Thymus (tissue), 11 donors: ENCODE results near the gene TLCD5. TPM values are rescaled to one million over a fixed set of nuclear protein-coding genes. Genes with fewer than 3 reads are reported as not detected.

Experiments used
- DNase-seq, 9 donors: peaks; one replicate each; pipeline ENCODE4 v3.0.0-alpha.2; 2013; ENCODE audit warnings: low spot score in 9 of 9, low read depth in 6 of 9, missing footprints in 1 of 9
- H3K27ac ChIP-seq, 2 donors: one replicate each; pipeline ENCODE4 v1.5.1; 2013; ENCODE audit warnings: control low read depth in 1 of 2, low read depth in 1 of 2, low read length in 1 of 2, mild to moderate bottlenecking in 1 of 2, moderate library complexity in 1 of 2
- H3K27me3 ChIP-seq, 2 donors: one replicate each; pipeline ENCODE4 v1.5.1; 2013; ENCODE audit warnings: low read length in 1 of 2; ENCODE audit not compliant: control insufficient read depth in 2 of 2, insufficient read depth in 1 of 2
- H3K36me3 ChIP-seq, 2 donors: one replicate each; pipeline ENCODE4 v1.5.1; 2013; ENCODE audit warnings: low read length in 1 of 2, mild to moderate bottlenecking in 1 of 2, moderate library complexity in 1 of 2; ENCODE audit not compliant: control insufficient read depth in 2 of 2, insufficient read depth in 2 of 2
- H3K4me1 ChIP-seq, 2 donors: one replicate each; pipeline ENCODE4 v1.5.1; 2013; ENCODE audit warnings: low read length in 2 of 2; ENCODE audit not compliant: control insufficient read depth in 2 of 2, insufficient read depth in 2 of 2
- H3K4me3 ChIP-seq, 2 donors: one replicate each; pipeline ENCODE4 v1.5.1; 2013; ENCODE audit warnings: low read length in 2 of 2, control low read depth in 1 of 2, mild to moderate bottlenecking in 1 of 2
- H3K9me3 ChIP-seq, 2 donors: one replicate each; pipeline ENCODE4 v1.5.1; 2013; ENCODE audit warnings: low read length in 1 of 2, mild to moderate bottlenecking in 1 of 2; ENCODE audit not compliant: control insufficient read depth in 2 of 2, insufficient read depth in 1 of 2
- WGBS: extraction: QIAGEN DNeasy Blood & Tissue Kit; methylation state at CpG from one replicate; pipeline ENCODE4 v1.1.7; 2013; 5-methylcytosine and 5-hydroxymethylcytosine counted together
- polyA plus RNA-seq: library from polyadenylated mRNA; stranded (reverse); fragments of 200-250 nt; gene quantifications from one replicate; pipeline ENCODE4 v1.2.3, GENCODE V29; 2013
- total RNA-seq: library from RNA; stranded (reverse); fragments of 120-200 nt; gene quantifications from one replicate; pipeline ENCODE4 v1.2.4, GENCODE V29; 2013
- donor health status: healthy.

The TLCD5 gene
- total and polyA plus RNA-seq, 2 donors = 1.1 to 2.1 TPM

DNA sequence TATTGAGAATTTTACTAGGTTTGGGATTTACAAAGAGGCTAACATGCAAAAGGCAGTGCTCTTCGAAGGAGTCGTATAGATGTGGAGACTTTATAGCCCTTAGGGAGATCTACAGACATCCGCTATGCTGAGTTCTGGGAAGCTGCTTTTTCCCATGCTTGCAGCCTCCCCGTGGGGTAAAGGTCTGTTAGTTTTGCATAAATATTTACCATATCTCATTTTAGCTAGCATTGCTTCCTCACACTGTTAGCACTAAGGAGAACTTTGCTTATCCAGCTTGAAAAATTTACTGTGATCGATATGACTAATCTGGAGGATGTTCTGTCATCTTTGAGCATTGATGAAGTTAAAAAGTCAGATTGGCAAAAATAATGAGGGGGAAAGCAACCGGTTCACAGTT lies 29.7 kb downstream of the TLCD5 start:
- H3K9me3 ChIP-seq = no peaks in the 10 kb centered on the region
- H3K4me1 ChIP-seq = no peaks in the 10 kb centered on the region
- peaks cover 7 to 34% of the 10 kb centered on the region in 2 donors for H3K27me3 ChIP-seq
- H3K36me3 ChIP-seq = no peaks in the 10 kb centered on the region
- H3K4me3 ChIP-seq = no peak overlapping the region
- H3K27ac ChIP-seq = no peak overlapping the region
- no peak for DNase-seq
- WGBS = 93% methylated on average over 6 of the region's 6 CpGs

DNA sequence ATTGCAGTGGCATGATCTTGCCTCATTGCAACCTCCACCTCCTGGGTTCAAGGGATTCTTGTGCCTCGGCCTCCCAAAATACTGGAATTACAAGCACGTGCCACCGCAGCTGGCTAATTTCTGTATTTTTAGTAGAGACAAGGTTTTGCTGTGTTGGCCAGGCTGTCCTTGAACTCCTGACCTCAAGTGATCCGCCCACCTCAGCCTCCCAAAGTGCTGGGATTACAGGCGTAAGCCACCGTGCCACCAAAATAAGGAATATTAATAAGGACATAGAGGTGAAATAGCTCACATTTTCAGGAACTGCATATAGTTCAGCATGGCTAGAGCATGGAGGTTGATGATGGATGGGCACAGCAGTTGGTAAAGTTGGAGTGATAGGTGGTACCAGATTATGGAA lies 32.5 kb downstream of the TLCD5 start:
- no peaks in the 10 kb centered on the region for H3K36me3 ChIP-seq
- DNase-seq = no peak
- no peaks in the 10 kb centered on the region for H3K9me3 ChIP-seq
- peaks cover 7 to 26% of the 10 kb centered on the region in 2 donors for H3K27me3 ChIP-seq
- 94% methylated on average over 6 of the region's 6 CpGs for WGBS
- H3K4me1 ChIP-seq = no peaks in the 10 kb centered on the region
- H3K27ac ChIP-seq = no peak overlapping the region
- no peak overlapping the region for H3K4me3 ChIP-seq

DNA sequence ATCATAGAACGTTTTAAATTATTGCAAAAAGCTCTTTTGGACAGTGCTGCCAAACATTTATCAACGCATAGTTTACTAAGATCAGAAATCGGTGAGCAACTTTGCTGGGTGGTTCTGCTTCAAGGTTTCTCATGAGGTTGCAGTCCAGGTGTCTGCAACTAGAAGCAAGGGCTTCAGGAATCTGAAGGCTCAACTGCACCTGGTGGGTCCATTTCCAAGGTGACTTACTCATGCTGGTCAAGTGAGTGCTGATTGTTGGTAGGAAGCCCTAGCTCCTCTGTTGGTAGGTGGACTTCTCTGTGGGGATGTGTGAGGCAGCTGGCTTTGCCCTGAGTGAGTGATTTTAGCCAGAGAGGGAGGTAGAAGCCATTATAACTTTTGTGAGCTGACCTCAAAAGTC lies 33.6 kb downstream of the TLCD5 start:
- H3K36me3 ChIP-seq = no peaks in the 10 kb centered on the region
- DNase-seq = no peak
- no peaks in the 10 kb centered on the region for H3K4me1 ChIP-seq
- peaks cover 6 to 17% of the 10 kb centered on the region in 2 donors for H3K27me3 ChIP-seq
- WGBS = 91% methylated on average over 3 of the region's 3 CpGs
- H3K27ac ChIP-seq = no peak overlapping the region
- no peaks in the 10 kb centered on the region for H3K9me3 ChIP-seq
- no peak overlapping the region for H3K4me3 ChIP-seq

DNA sequence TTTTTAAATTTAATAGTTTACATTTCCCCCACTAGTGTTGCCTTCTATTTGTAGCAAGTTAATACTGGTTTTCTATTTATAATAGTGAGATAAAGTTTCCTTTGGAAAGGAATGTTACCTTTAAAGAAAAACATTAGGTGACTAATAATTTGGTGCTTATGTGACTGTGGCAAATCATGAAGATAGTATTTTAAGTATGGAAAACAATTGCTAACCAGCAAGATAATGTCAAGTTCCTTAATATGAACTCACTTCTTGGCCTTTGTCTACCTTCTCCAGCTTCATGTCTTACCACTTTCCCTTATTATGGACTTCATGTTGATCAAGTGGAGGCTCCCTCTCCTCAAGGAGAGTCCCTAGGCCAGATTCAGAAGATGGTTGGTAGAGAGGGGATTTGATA lies 38.3 kb downstream of the TLCD5 start:
- Histone ChIP-seq H3K4me3 (no peak overlapping the region), H3K4me1 (no peaks in the 10 kb centered on the region), H3K36me3 (no peaks in the 10 kb centered on the region), H3K27me3 (peaks cover 2 to 4% of the 10 kb centered on the region in 2 donors), H3K9me3 (no peaks in the 10 kb centered on the region), H3K27ac (no peak overlapping the region)
- DNase-seq = no peak

DNA sequence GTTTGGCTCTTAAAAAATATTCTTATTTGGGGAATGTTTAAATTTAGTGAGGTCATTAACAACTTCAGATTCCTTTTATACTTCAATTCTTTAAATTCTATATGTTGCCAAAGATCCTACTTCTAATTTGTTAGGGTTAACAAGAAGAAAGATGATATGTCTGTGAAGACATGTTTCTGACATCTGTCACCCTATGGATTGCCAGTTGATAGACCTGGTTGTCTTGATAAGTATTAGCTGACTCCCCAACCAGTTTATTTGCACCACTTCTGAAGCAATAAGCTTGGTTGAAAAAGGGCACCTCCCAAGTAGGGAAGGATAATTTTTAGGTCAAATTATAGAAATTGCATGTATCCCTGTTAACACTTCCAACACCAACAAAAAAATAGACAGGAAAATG lies 40.4 kb downstream of the TLCD5 start:
- H3K36me3 ChIP-seq = no peaks in the 10 kb centered on the region
- H3K27ac ChIP-seq = no peak overlapping the region
- no peak overlapping the region for H3K4me3 ChIP-seq
- DNase-seq = no peak
- H3K27me3 ChIP-seq = peaks cover 0 to 4% of the 10 kb centered on the region in 2 donors
- no peaks in the 10 kb centered on the region for H3K9me3 ChIP-seq
- no peaks in the 10 kb centered on the region for H3K4me1 ChIP-seq

DNA sequence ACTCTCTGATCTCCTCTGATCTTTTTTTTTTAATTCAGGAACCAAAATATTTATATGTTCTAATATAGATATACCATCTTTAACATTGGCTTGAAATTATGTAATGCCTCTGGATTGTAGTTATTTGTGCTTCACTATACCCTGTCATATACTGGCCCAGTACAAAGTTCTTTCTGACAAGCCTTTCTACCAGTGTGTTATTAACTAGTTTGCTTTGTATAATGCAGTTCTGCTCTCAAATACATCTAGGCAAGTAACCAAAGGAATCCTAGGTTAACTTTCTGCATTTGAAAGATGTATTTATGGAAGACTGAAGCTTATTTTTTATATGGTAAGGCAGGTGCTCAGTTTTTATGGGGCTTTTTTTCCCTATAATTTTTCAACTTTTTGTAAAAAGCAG lies 47.2 kb downstream of the TLCD5 start:
- Histone ChIP-seq H3K4me3 (no peak overlapping the region), H3K4me1 (no peaks in the 10 kb centered on the region), H3K36me3 (no peaks in the 10 kb centered on the region), H3K9me3 (no peaks in the 10 kb centered on the region), H3K27me3 (no peaks in the 10 kb centered on the region), H3K27ac (no peak overlapping the region)
- DNase-seq = no peak

DNA sequence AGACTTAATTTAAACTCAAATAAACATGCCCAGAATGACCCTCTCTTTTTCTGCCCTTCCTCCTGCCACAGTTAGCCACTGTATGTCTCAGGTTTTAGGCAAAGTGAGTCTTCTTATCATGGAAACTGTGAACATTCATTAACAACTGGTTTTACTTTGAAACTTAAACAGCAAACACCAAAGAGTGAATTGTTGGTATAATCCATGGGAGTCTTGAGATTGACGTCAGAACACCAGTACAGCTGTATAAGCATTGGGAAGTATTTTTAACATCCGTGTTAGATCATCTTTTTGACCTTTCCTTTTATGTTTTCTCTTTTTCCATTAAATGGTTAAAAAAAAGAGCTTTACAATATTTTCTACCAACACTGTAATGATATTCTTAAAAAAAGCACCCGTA lies 50.0 kb downstream of the TLCD5 start:
- 98% methylated on average over 3 of the region's 3 CpGs for WGBS
- no peaks in the 10 kb centered on the region for H3K9me3 ChIP-seq
- H3K27ac ChIP-seq = no peak overlapping the region
- H3K4me1 ChIP-seq = no peaks in the 10 kb centered on the region
- H3K27me3 ChIP-seq = no peaks in the 10 kb centered on the region
- no peaks in the 10 kb centered on the region for H3K36me3 ChIP-seq
- H3K4me3 ChIP-seq = no peak overlapping the region
- DNase-seq = no peak

DNA sequence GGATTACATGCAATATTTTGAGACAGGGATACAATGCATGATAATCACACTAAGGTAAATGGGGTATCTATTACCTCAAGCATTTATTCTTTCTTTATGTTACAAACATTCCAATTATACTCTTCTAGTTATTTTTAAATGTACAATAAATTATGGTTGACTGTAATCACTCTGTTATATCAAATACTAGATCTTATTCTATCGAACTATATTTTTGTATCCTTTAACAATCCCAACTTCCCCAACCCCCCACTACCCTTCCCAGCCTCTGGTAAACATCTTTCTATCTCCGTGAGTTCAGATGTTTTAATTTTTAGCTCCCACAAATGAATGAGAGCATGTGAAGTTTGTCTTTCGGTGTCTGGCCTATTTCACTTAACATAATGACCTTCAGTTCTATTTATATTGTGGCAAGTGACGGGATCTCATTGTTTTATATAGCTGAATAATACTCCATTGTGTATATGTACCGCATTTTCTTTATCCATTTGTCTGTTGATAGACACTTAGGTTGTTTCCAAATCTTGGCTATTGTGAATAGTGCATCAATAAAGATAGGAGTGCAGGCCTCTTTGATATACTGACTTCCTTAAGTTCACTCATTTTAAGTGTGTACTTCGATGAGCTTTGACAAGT lies 51.6 kb downstream of the TLCD5 start:
- Histone ChIP-seq H3K27me3 (no peaks in the 10 kb centered on the region), H3K9me3 (no peaks in the 10 kb centered on the region), H3K4me1 (no peaks in the 10 kb centered on the region), H3K36me3 (no peaks in the 10 kb centered on the region), H3K27ac (no peak overlapping the region), H3K4me3 (no peak overlapping the region)
- DNase-seq = no peak
- WGBS = 95% methylated on average over 6 of the region's 6 CpGs

DNA sequence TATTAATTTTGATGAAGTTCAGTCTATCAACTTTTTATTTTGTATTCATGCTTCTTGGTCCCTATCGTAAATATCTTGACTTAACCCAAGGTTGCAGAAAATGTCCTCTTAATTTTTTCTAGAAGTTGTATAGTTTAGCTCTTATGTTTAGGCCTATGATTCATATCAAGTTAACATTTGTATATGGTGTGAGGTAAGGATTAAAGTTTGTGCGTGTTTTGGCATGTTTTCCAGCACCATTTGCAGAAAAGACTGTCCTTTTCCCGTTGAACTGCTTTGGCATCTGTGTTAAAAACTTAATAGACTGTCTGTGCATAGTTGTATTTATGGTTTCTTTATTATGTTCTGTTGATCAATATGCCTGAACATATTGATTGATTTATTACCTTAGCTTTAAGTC lies 53.4 kb downstream of the TLCD5 start:
- H3K9me3 ChIP-seq = no peaks in the 10 kb centered on the region
- H3K27ac ChIP-seq = no peak overlapping the region
- H3K4me3 ChIP-seq = no peak overlapping the region
- no peaks in the 10 kb centered on the region for H3K27me3 ChIP-seq
- WGBS = 80% methylated on average over 3 of the region's 3 CpGs
- no peaks in the 10 kb centered on the region for H3K4me1 ChIP-seq
- DNase-seq = no peak
- no peaks in the 10 kb centered on the region for H3K36me3 ChIP-seq

DNA sequence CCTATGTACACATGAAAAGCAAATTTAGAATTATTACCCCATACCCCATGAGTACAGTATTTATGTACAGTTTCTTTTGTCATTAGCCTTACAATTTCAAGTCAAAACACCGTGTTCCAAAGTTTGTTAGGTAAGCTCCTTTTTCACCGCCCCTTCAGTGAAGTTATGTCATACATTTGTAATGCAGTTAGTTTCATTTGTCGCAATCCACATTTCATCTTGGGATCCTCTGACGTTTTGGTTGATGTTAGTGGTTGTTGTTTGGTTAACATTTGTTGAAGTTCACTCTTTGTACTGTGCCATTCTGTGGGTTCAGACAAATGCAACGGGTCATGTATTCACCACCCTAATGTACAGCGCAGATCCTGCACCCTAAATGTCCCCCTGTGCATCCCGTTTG lies 56.3 kb downstream of the TLCD5 start:
- no peak overlapping the region for H3K4me3 ChIP-seq
- H3K36me3 ChIP-seq = no peaks in the 10 kb centered on the region
- H3K4me1 ChIP-seq = no peaks in the 10 kb centered on the region
- H3K27ac ChIP-seq = no peak overlapping the region
- DNase-seq = no peak
- WGBS = 94% methylated on average over 7 of the region's 7 CpGs
- no peaks in the 10 kb centered on the region for H3K27me3 ChIP-seq
- no peaks in the 10 kb centered on the region for H3K9me3 ChIP-seq
